CD4-positive, alpha-beta T cell treated with Interleukin-6 at 100 ng/mL for 8 hours (primary cell): ENCODE results near the gene TESK1.
A peak's percentile ranks its signal among the peaks of the same experiment; 100 is the strongest.
"Not testable (repeated sequence)": the region's sequence is repeated elsewhere in the genome, so short reads cannot be mapped to it uniquely, and the experiment has no call there.

ENCODE experiments used
- DNase-seq: peaks from one replicate; pipeline ENCODE4 v3.0.0-alpha.2; 2020; ENCODE audit warnings: mixed read lengths, low spot score

TESK1 gene

GRCh38 chr9:35615981-35616680, 11.1 kb downstream of the TESK1 start:
- no peak for DNase-seq

DNA sequence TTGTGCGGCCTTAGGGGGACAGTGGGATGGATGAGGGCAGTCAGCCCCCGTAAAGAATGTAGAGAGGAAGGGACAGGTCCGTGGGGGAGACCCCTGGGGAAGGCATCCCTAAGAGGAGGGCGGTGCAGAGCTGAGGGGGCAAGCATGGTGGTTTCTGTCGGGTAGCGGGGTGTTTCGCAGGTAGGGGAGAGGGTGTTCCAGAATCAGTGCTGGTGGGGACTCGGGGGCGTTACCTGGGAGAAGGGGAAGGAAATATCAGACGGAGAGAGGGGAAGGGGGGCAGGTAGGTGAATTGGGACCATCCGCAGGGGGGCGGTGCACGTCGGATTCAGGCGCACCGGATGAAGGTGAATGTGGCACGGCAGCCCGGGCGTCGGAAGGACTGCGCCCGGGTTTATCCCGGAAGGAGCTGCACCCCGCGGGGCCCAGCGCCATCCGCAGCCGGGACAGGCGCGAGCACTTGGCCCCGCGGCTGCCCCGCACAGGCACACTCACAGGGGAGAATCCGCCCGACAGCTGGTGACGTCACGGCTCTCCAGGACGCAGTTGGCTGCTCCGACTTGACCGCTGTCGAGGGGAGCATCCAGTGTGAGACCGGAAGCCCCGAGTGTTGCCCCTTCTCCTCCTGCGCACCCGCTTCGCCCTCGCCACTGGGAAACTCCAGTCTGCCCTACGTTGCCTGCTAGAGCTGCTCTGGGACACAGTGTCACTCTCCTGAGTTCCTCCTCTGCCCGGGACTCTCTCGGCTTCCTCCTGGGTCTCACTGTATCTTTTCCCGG, 11.8 kb downstream of the TESK1 start:
- DNase-seq, result peak; percentile 69

DNA sequence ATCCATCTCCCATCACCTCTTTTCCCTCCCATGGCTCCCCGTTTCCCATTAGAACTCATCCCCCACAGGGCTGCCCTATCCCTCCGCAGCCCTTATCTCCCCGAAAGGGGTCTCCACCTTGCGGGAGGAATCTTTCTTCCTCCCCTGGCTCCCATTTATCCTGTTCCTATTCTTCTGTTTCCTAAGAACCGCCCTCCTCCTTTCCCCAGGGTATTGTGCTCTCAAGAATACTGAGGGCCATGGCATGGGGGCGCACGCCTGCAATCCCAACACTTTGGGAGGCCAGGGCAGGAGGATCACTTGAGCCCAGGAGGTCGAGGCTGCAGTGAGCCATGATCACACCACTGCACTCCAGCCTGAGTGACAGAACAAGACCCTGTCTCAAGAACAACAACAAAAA, 12.5 kb downstream of the TESK1 start:
- no peak for DNase-seq

DNA sequence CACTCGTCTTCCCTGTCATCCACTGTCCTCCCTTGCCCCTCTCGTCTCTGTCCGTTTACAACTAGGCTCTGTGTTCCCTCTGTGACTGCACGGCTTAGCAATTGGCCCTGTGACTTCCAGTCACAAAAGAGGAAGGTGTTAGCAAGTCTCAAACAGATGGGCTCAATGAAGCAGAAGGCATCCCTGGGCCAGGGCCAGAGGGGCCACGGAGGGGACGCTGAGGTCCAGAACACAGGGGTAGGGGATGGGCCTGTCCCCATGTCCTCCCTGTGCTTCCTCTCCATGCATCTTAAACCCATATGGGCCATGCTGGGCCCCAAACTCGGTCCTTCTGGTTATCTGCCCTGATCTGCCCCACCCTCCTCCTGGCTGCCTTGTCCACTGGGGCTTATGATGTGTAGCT, 13.3 kb downstream of the TESK1 start, which contains the start of gene CD72:
CD72 (minus strand) TSS at position 89 of the 403 bp plus-strand sequence. CDS start 110 bp downstream, outside the sequence.
- DNase-seq, result no peak

DNA sequence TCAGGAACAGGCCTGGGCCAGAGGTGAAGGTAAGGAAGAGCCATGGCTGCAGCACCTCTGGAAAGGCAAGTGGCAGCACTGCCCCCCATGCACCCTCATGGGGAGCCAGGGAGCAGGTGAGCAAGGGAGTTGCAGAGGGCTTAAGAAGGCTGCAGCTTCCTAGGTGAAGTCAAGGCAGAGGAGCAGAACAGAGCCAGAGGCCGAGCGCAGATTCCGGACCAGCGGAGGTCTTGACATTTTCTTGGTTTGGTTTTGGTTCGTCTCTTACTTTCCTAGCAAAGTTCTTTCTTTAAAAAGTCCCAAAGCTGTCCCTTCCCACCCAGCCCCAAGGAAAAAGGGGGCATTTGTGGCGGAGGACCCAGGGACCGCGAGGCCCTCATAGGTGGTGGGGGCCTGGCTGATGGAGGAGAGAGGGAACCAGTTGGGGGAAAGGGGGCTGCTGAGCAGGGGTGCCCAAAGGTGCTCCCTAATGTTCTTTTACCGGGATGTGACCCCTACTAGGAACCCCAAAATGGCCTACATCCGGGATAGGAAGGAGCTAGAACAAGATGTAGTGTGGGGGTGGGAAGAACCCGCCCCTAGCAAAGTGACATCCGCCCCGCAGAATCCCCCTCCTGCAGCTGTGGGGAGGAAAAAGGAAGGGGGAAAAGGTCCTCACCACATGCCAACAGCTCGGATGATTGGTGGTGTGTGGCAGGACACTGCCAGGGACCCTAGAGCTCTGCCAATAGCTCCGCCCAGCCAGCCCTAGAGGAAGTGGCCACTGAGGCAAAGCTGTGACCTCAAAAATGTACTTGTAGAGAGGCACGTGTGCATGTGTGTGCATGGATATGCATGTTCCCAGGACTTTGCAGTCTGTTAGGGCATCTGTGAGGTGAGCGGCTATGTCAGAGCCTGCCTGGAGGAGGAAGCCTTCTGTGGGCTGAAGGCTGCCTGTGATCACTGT, 14.1 kb downstream of the TESK1 start:
- DNase-seq, result peak; percentile 38

DNA sequence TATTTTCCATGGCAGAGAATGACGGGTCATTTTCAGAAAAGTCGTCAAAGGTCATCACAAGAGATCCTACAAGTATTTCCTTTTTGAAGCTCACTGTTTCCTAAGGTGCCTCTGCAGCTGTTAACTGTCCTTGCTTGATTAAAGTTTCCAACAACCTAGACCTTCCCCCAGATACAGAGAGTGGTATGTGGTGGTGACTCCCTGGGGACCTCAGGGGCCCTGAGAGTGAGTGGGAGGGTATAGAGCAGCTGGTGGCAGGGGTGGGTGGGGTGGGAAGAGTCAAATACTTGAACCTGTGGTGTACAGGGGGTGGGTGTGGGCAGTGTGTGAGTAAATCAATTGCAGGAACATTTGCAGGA, 14.7 kb downstream of the TESK1 start:
- no peak for DNase-seq

- no peak for DNase-seq
Measured at GRCh38 chr9:35627575-35627974, 22.5 kb downstream of the TESK1 start.

DNA sequence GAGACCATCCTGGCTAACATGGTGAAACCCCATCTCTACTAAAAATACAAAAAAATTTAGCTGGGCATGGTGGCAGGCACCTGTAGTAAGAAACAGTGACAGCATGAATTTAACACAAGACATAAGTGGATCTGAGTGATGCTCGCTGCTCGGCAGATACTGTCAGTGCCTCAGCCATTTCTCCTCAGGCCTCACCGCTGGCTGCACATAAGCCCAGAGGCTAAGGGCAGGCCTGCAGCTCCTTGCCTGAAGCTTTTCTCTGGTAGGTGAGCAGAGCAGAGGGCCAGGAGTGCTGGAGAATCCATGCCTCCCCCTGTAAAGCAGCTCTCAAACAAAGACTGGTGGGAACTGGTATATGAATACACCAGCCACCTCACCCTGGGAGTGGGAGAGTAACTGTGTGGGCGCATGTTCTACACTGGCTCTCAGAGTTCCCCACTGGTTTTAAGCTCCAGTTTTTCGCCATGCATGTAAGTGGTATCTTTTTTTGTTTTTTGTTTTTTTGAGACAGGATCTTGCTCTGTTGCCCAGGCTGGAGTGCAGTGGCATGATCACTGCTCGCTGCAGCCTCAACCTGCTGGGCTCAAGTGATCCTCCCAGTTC, 23.4 kb downstream of the TESK1 start:
- DNase-seq, result no peak

DNA sequence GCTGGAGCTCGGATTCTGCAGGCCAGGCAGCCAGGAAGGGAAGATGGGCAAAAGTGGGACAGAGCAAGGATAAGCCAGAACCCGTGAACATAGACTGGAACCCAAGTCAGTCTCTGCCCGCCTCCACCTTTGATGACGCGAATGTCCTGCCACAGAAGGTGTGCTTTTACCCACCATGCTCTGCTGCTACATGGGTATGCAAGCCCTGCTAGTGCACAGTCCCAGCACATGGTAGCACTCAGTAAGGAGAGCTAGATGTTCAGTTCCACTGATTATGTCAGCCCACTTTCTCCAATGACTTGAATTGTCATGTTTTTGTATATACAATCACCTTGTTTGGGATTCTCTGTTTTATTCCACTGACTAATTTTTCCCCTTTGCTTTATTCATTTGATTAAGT, 24.5 kb downstream of the TESK1 start:
- no peak for DNase-seq

- DNase-seq, result no peak
Measured at GRCh38 chr9:35635730-35636129, 30.7 kb downstream of the TESK1 start.

GRCh38 chr9:35636135-35636876, 31.2 kb downstream of the TESK1 start:
- no peak for DNase-seq

DNA sequence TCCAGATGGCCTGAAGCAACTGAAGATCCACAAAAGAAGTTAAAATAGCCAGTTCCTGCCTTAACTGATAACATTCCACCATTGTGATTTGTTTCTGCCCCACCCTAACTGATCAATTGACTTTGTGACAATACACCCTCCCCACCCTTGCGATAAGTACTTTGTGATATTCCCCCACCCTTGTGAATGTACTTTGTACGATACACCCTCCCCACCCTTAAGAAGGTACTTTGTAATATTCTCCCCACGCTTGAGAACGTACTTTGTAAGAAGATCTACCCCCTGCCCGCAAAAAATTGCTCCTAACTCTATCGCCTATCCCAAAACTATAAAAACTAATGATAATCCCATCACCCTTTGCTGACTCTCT, 31.8 kb downstream of the TESK1 start:
- DNase-seq, result not testable (repeated sequence)

- DNase-seq, result not testable (repeated sequence)
Measured at GRCh38 chr9:35637427-35637955, 32.4 kb downstream of the TESK1 start.

GRCh38 chr9:35638751-35639150, 33.7 kb downstream of the TESK1 start:
- DNase-seq, result peak; percentile 59

- DNase-seq, result not testable (repeated sequence)
Measured at GRCh38 chr9:35639225-35639624, 34.2 kb downstream of the TESK1 start.

- no peak for DNase-seq
Measured at GRCh38 chr9:35639631-35640030, 34.6 kb downstream of the TESK1 start.

- not testable (repeated sequence) for DNase-seq
Measured at GRCh38 chr9:35640431-35640830, 35.4 kb downstream of the TESK1 start.

GRCh38 chr9:35641478-35641877, 36.4 kb downstream of the TESK1 start:
- DNase-seq, result not testable (repeated sequence)

DNA sequence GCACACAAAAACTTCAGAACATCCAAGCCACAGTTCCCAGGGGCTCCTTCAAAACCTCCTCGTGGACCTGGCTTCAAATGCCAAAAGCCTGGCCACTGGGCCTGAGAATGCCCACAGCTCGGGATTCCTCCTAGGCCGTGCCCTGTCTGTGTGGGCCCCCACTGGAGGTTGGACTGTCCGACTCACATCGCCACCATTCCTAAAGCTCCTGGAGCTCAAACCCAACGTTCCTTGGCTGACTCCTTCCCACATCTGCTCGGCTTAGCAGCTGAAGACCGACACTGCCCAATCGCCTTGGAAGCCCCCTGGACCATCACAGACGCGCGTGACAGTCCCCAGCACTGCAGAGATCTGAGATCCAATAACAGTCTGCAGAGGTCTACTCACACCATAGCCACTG, 38.0 kb downstream of the TESK1 start:
- DNase-seq, result no peak

GRCh38 chr9:35645736-35646135, 40.7 kb downstream of the TESK1 start:
- DNase-seq, result not testable (repeated sequence)

DNA sequence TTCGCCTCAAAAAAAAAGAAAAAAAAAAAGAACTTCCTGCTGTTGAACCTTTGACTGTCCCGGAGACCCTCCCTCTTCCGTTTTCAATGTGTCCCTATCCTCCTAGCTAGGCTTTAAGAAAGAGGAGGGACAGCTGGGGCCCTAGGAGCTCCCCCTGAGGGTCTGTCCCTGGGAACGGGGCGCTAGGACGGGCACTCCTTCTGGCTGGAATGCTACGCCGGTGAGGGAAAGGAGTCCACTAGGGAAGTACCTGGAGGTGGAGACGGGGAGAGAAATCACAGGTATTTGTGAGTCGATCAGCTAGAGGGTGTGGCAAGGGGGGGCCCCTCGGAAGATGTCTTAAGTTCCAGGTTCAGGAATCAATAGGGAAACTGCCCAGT, 41.1 kb downstream of the TESK1 start:
- DNase-seq, result no peak
